Tibial nerve (tissue), 3 donors: ENCODE measurements around the gene SPEF2.

Source experiments
- EP300 ChIP-seq, 2 donors: sonication (generic); formaldehyde crosslinking; IDR thresholded peaks; one replicate each; pipeline ENCODE4 v1.6.1; 2017; ENCODE audit warnings: antibody characterized with exemption in 2 of 2, mild to moderate bottlenecking in 1 of 2
- POLR2A ChIP-seq, 2 donors: fragments of 450-650 bp; IDR thresholded peaks; one replicate each; pipeline ENCODE4 v1.6.1; 2017; ENCODE audit warnings: antibody characterized with exemption in 2 of 2, mild to moderate bottlenecking in 2 of 2, moderate library complexity in 2 of 2

- TF ChIP-seq POLR2A (IDR thresholded peaks at IDR 0.05) (no peak), EP300 (IDR thresholded peaks at IDR 0.05) (no peak)
Observed at GRCh38 chr5:35741971-35742370, 124.3 kb downstream of the SPEF2 start.
